ENCODE results near the gene NNT. TPM values are rescaled to one million over a fixed set of nuclear protein-coding genes. Genes with fewer than 3 reads are reported as not detected.

NNT gene
- total RNA-seq, 6 donors from 2014 or later: 18.5 to 63.6 (median 49.7) TPM

- Histone ChIP-seq H3K27ac (no peak overlapping the region), H3K4me3 (no peak overlapping the region), H3K4me1 (peaks cover 0 to 17% (median 13%) of the 10 kb centered on the region in 4 donors)
Observed at GRCh38 chr5:43635374-43635773, 32.4 kb downstream of the NNT start.

GRCh38 chr5:43636076-43636475 is 33.1 kb downstream of the NNT start:
- ATAC-seq (ENCODE audit: low FRiP score in 2 of 2) (no peak), DNase-seq (no peak)
- WGBS, 2 donors: 79 to 82% methylated on average over 2 of the region's 2 CpGs
- peaks cover 0 to 17% (median 13%) of the 10 kb centered on the region in 4 donors for H3K4me1 ChIP-seq
- no peak for TF ChIP-seq POLR2A (IDR thresholded peaks at IDR 0.05)
- no peak for TF ChIP-seq POLR2AphosphoS5 (IDR thresholded peaks at IDR 0.05)
- no peak for TF ChIP-seq CTCF (IDR thresholded peaks at IDR 0.05)
- no peak for TF ChIP-seq EP300 (IDR thresholded peaks at IDR 0.05)
- no peak overlapping the region for H3K4me3 ChIP-seq
- H3K9me3 ChIP-seq: no peaks in the 10 kb centered on the region
- H3K36me3 ChIP-seq: peaks cover 0 to 21% (median 2%) of the 10 kb centered on the region in 4 donors
- no peaks in the 10 kb centered on the region for H3K27me3 ChIP-seq
- H3K27ac ChIP-seq: no peak overlapping the region

More at GRCh38 chr5:43635374-43635773, 32.4 kb downstream of the NNT start:
- no peaks in the 10 kb centered on the region for H3K9me3 ChIP-seq
- ATAC-seq (ENCODE audit: low FRiP score in 2 of 2): no peak
- no peaks in the 10 kb centered on the region for H3K27me3 ChIP-seq
- no peak for DNase-seq
- no peak for TF ChIP-seq CTCF (IDR thresholded peaks at IDR 0.05)
- no peak for TF ChIP-seq POLR2A (IDR thresholded peaks at IDR 0.05)
- TF ChIP-seq POLR2AphosphoS5 (IDR thresholded peaks at IDR 0.05): no peak
- TF ChIP-seq EP300 (IDR thresholded peaks at IDR 0.05): no peak
- peaks cover 0 to 27% (median 2%) of the 10 kb centered on the region in 4 donors for H3K36me3 ChIP-seq

GRCh38 chr5:43637416-43637815 is 34.4 kb downstream of the NNT start:
- no peak for TF ChIP-seq CTCF (IDR thresholded peaks at IDR 0.05)
- no peak for TF ChIP-seq EP300 (IDR thresholded peaks at IDR 0.05)
- TF ChIP-seq POLR2A (IDR thresholded peaks at IDR 0.05): no peak
- no peak for TF ChIP-seq POLR2AphosphoS5 (IDR thresholded peaks at IDR 0.05)
- H3K27me3 ChIP-seq: no peaks in the 10 kb centered on the region
- 82 to 100% methylated on average over 1 of the region's 1 CpG for WGBS, 2 donors
- no peaks in the 10 kb centered on the region for H3K9me3 ChIP-seq
- peaks cover 0 to 13% (median under 1%) of the 10 kb centered on the region in 4 donors for H3K36me3 ChIP-seq
- DNase-seq (no peak), ATAC-seq (ENCODE audit: low FRiP score in 2 of 2) (no peak)
- no peak overlapping the region for H3K27ac ChIP-seq
- peaks cover 1 to 19% (median 14%) of the 10 kb centered on the region in 4 donors for H3K4me1 ChIP-seq
- no peak overlapping the region for H3K4me3 ChIP-seq

GRCh38 chr5:43638107-43638506 is 35.1 kb downstream of the NNT start:
- ATAC-seq (ENCODE audit: low FRiP score in 2 of 2) (no peak), DNase-seq (no peak)
- no peaks in the 10 kb centered on the region for H3K27me3 ChIP-seq
- no peak overlapping the region for H3K27ac ChIP-seq
- TF ChIP-seq CTCF (IDR thresholded peaks at IDR 0.05): no peak
- TF ChIP-seq POLR2A (IDR thresholded peaks at IDR 0.05): no peak
- H3K4me1 ChIP-seq: peaks cover 6 to 22% (median 16%) of the 10 kb centered on the region in 4 donors
- peaks cover 0 to 9% (median 0%) of the 10 kb centered on the region in 4 donors for H3K36me3 ChIP-seq
- 85% methylated on average over 2 of the region's 2 CpGs for WGBS, 2 donors
- H3K9me3 ChIP-seq: no peaks in the 10 kb centered on the region
- H3K4me3 ChIP-seq: no peak overlapping the region

GRCh38 chr5:43638546-43638945 is 35.6 kb downstream of the NNT start:
- ATAC-seq (ENCODE audit: low FRiP score in 2 of 2) (no peak), DNase-seq (no peak)
- TF ChIP-seq EP300 (IDR thresholded peaks at IDR 0.05): no peak
- TF ChIP-seq POLR2AphosphoS5 (IDR thresholded peaks at IDR 0.05): no peak
- TF ChIP-seq POLR2A (IDR thresholded peaks at IDR 0.05): no peak
- TF ChIP-seq CTCF (IDR thresholded peaks at IDR 0.05): no peak
- no peaks in the 10 kb centered on the region for H3K27me3 ChIP-seq
- no peak overlapping the region for H3K27ac ChIP-seq
- H3K4me1 ChIP-seq: peaks cover 6 to 22% (median 16%) of the 10 kb centered on the region in 4 donors
- no peak overlapping the region for H3K4me3 ChIP-seq
- H3K36me3 ChIP-seq: peaks cover 0 to 9% (median 0%) of the 10 kb centered on the region in 4 donors
- no peaks in the 10 kb centered on the region for H3K9me3 ChIP-seq
